ENCODE results near the gene DMTF1.

DNA sequence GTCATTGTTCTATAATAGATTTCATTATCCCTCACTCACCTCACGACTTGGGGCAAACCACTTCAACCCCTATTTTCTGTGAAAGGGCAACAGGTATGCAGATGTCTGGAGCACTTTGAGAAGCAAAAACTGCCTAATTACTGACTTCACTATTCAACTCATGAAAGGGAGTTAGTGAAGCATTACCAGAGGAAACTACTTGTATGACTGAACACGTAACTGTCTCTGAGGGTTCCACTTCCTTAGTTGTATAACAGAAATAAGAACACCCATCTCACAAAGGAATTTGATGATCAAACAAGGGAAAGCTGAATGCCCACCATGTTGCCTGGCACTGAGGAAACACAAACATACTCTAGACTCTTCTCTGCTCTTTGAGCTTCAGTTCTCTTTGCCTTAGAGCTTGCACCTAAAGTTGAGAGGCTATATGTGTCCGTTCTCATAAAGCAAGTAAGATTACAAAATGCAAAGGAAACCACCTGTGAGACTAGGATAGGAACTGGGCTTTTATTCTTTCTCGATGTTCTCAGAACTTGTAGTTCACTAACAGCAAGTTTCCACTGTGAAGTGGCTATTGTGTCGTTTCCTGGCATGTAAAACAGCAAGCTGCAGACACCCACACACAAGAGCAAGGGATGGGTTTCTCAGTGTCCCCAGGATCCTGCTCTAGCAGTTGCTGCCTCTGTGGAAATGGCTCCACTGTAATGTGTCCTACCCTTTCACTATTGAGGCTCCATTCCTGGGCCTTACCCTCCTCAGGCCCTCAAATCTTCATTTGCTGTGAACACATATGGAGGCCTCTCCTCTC lies 64.7 kb downstream of the DMTF1 start:
- TF ChIP-seq, protein P1, sequence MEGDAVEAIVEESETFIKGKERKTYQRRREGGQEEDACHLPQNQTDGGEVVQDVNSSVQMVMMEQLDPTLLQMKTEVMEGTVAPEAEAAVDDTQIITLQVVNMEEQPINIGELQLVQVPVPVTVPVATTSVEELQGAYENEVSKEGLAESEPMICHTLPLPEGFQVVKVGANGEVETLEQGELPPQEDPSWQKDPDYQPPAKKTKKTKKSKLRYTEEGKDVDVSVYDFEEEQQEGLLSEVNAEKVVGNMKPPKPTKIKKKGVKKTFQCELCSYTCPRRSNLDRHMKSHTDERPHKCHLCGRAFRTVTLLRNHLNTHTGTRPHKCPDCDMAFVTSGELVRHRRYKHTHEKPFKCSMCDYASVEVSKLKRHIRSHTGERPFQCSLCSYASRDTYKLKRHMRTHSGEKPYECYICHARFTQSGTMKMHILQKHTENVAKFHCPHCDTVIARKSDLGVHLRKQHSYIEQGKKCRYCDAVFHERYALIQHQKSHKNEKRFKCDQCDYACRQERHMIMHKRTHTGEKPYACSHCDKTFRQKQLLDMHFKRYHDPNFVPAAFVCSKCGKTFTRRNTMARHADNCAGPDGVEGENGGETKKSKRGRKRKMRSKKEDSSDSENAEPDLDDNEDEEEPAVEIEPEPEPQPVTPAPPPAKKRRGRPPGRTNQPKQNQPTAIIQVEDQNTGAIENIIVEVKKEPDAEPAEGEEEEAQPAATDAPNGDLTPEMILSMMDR (IDR thresholded peaks at IDR 0.05): no peak
- no peak for TF ChIP-seq ZFX (IDR thresholded peaks at IDR 0.05; ENCODE audit: borderline replicate concordance)

All from 22Rv1 (cell line).